ENCODE data around the gene MAPK11.

Gene MAPK11

GRCh38 chr22:50277761-50278160, 7.6 kb upstream of the MAPK11 start:
- Histone ChIP-seq H3K27ac (ENCODE audit: low read length) (no peak overlapping the region), H3K9ac (ENCODE audit: low read depth, low read length) (no peak overlapping the region), H3K79me2 (ENCODE audit: insufficient read depth, low read length) (no peaks in the 10 kb centered on the region), H3K9me3 (ENCODE audit: insufficient read depth, low read length, severe bottlenecking) (no peaks in the 10 kb centered on the region), H3K4me1 (ENCODE audit: insufficient read depth, low read length) (no peaks in the 10 kb centered on the region), H2AFZ (ENCODE audit: low read depth, low read length) (no peak overlapping the region), H3K4me2 (ENCODE audit: insufficient read depth, low read length) (no peak overlapping the region), H3K36me3 (ENCODE audit: insufficient read depth, low read length) (no peaks in the 10 kb centered on the region), H3K27me3 (ENCODE audit: insufficient read depth, low read length, poor library complexity) (no peaks in the 10 kb centered on the region), H4K20me1 (ENCODE audit: insufficient read depth, low read length) (peaks cover 2% of the 10 kb centered on the region; the same call in 1 of the 2 replicates), H3K4me3 (ENCODE audit: low read depth in 1 of 2, low read length in 2 of 2) (no peak overlapping the region)
- TF ChIP-seq EZH2 (IDR thresholded peaks at IDR 0.05; ENCODE audit: borderline replicate concordance, low read depth, low read length, severe bottlenecking) (no peak), CTCF (IDR thresholded peaks at IDR 0.05; ENCODE audit: borderline replicate concordance, extremely low read depth, low read length, poor library complexity, severe bottlenecking) (no peak)
- no peak for ATAC-seq (ENCODE audit: insufficient read depth, low read depth)
- DNase-seq: no peak

GRCh38 chr22:50276143-50276542, 6.0 kb upstream of the MAPK11 start:
- Histone ChIP-seq H3K9ac (ENCODE audit: low read depth, low read length) (no peak overlapping the region), H3K36me3 (ENCODE audit: insufficient read depth, low read length) (no peaks in the 10 kb centered on the region), H3K27me3 (ENCODE audit: insufficient read depth, low read length, poor library complexity) (peaks cover 13% of the 10 kb centered on the region), H3K4me3 (ENCODE audit: low read depth in 1 of 2, low read length in 2 of 2) (no peak overlapping the region), H3K27ac (ENCODE audit: low read length) (no peak overlapping the region), H4K20me1 (ENCODE audit: insufficient read depth, low read length) (peaks cover 6% of the 10 kb centered on the region; the same call in 1 of the 2 replicates), H3K9me3 (ENCODE audit: insufficient read depth, low read length, severe bottlenecking) (no peaks in the 10 kb centered on the region), H2AFZ (ENCODE audit: low read depth, low read length) (no peak overlapping the region), H3K4me1 (ENCODE audit: insufficient read depth, low read length) (peaks cover 10% of the 10 kb centered on the region), H3K79me2 (ENCODE audit: insufficient read depth, low read length) (no peaks in the 10 kb centered on the region), H3K4me2 (ENCODE audit: insufficient read depth, low read length) (no peak overlapping the region)
- ATAC-seq (ENCODE audit: insufficient read depth, low read depth) (peak; percentile 66), DNase-seq (peak; percentile 56)
- TF ChIP-seq CTCF (IDR thresholded peaks at IDR 0.05; ENCODE audit: borderline replicate concordance, extremely low read depth, low read length, poor library complexity, severe bottlenecking) (peak; percentile 66), EZH2 (IDR thresholded peaks at IDR 0.05; ENCODE audit: borderline replicate concordance, low read depth, low read length, severe bottlenecking) (no peak)

GRCh38 chr22:50275181-50276055, 5.2 kb upstream of the MAPK11 start:
- Histone ChIP-seq H4K20me1 (ENCODE audit: insufficient read depth, low read length) (peaks cover 6% of the 10 kb centered on the region; the same call in 1 of the 2 replicates), H2AFZ (ENCODE audit: low read depth, low read length) (no peak overlapping the region), H3K36me3 (ENCODE audit: insufficient read depth, low read length) (no peaks in the 10 kb centered on the region), H3K4me2 (ENCODE audit: insufficient read depth, low read length) (no peak overlapping the region), H3K9me3 (ENCODE audit: insufficient read depth, low read length, severe bottlenecking) (no peaks in the 10 kb centered on the region), H3K27ac (ENCODE audit: low read length) (no peak overlapping the region), H3K9ac (ENCODE audit: low read depth, low read length) (no peak overlapping the region), H3K27me3 (ENCODE audit: insufficient read depth, low read length, poor library complexity) (peaks cover 15% of the 10 kb centered on the region), H3K4me1 (ENCODE audit: insufficient read depth, low read length) (peaks cover 17% of the 10 kb centered on the region), H3K4me3 (ENCODE audit: low read depth in 1 of 2, low read length in 2 of 2) (no peak overlapping the region), H3K79me2 (ENCODE audit: insufficient read depth, low read length) (no peaks in the 10 kb centered on the region)
- no peak for ATAC-seq (ENCODE audit: insufficient read depth, low read depth)
- no peak for DNase-seq
- TF ChIP-seq CTCF (IDR thresholded peaks at IDR 0.05; ENCODE audit: borderline replicate concordance, extremely low read depth, low read length, poor library complexity, severe bottlenecking) (no peak), EZH2 (IDR thresholded peaks at IDR 0.05; ENCODE audit: borderline replicate concordance, low read depth, low read length, severe bottlenecking) (no peak)

All from DND-41 (cell line).